Keratinocyte (primary cell): Measurements from ENCODE around the gene ARMC9. TPM values are rescaled to one million over a fixed set of nuclear protein-coding genes. Genes with fewer than 3 reads are reported as not detected.

Source experiments
- DNase-seq: peaks from one replicate; pipeline ENCODE4 v3.0.0-alpha.2; 2011; ENCODE audit warnings: low read depth, missing footprints, low spot score
- FAIRE-seq: peaks from 2 replicates; lab custom pipeline; 2011; peaks lifted over from hg19 to GRCh38; lab: Jason Lieb, UNC
- H2AFZ ChIP-seq: 2 replicates; pipeline ENCODE4 v1.6.0; 2012; ENCODE audit warnings: low read length, control low read depth, inconsistent platforms; ENCODE audit not compliant: control insufficient read depth
- H3K27ac ChIP-seq: 2 replicates; pipeline ENCODE4 v1.5.1; 2011; ENCODE audit warnings: low read length; ENCODE audit not compliant: control insufficient read depth, insufficient read depth
- H3K27me3 ChIP-seq: 3 replicates; pipeline ENCODE4 v1.6.0; 2011; ENCODE audit warnings: low read length; ENCODE audit not compliant: control insufficient read depth, insufficient read depth; ENCODE audit errors: extremely low read depth
- H3K36me3 ChIP-seq, 2 experiments: 2 replicates in 1 of 2; 3 replicates in 1 of 2; pipeline ENCODE4 v1.5.1; 2011; ENCODE audit warnings: low read length in 2 of 2, mild to moderate bottlenecking in 1 of 2; ENCODE audit not compliant: control insufficient read depth in 2 of 2, insufficient read depth in 2 of 2; ENCODE audit errors: extremely low read depth in 1 of 2
- H3K4me1 ChIP-seq: 3 replicates; pipeline ENCODE4 v1.5.1; 2011; ENCODE audit warnings: low read length; ENCODE audit not compliant: control insufficient read depth, insufficient read depth; ENCODE audit errors: extremely low read depth
- H3K4me2 ChIP-seq: 3 replicates; pipeline ENCODE4 v1.6.0; 2011; ENCODE audit warnings: low read depth, low read length; ENCODE audit not compliant: control insufficient read depth, insufficient read depth; ENCODE audit errors: extremely low read depth
- H3K4me3 ChIP-seq, 3 experiments: fragments of 200-600 bp in 1 of 3; sonication (generic) in 1 of 3; 2 replicates in 2 of 3; 3 replicates in 1 of 3; pipeline ENCODE4 v1.5.1; 2011 to 2016; ENCODE audit warnings: low read length in 3 of 3, mild to moderate bottlenecking in 3 of 3, control low read depth in 2 of 3, inconsistent platforms in 1 of 3, low read depth in 1 of 3, mixed read lengths in 1 of 3, mixed run types in 1 of 3, moderate library complexity in 1 of 3; ENCODE audit not compliant: control insufficient read depth in 2 of 3, insufficient read depth in 2 of 3; ENCODE audit errors: extremely low read depth in 1 of 3
- H3K79me2 ChIP-seq: 2 replicates; pipeline ENCODE4 v1.6.0; 2012; ENCODE audit warnings: low read length; ENCODE audit not compliant: control insufficient read depth, insufficient read depth
- H3K9ac ChIP-seq: 3 replicates; pipeline ENCODE4 v1.6.0; 2011; ENCODE audit warnings: low read length; ENCODE audit not compliant: control insufficient read depth, insufficient read depth; ENCODE audit errors: extremely low read depth
- H3K9me1 ChIP-seq: 3 replicates; pipeline ENCODE4 v1.6.0; 2011; ENCODE audit warnings: low read length; ENCODE audit not compliant: control insufficient read depth, insufficient read depth; ENCODE audit errors: extremely low read depth
- H3K9me3 ChIP-seq: 2 replicates; pipeline ENCODE4 v1.5.1; 2012; ENCODE audit warnings: low read depth, low read length; ENCODE audit not compliant: control insufficient read depth
- H4K20me1 ChIP-seq: 3 replicates; pipeline ENCODE4 v1.6.0; 2011; ENCODE audit warnings: low read length; ENCODE audit not compliant: control insufficient read depth, insufficient read depth; ENCODE audit errors: extremely low read depth
- CTCF ChIP-seq, 3 experiments: IDR thresholded peaks in 1 of 3; conservative IDR thresholded peaks in 1 of 3; optimal IDR thresholded peaks in 1 of 3; 2 replicates in 2 of 3; 3 replicates in 1 of 3; pipeline versions ENCODE3 to v1.5.1; 2011; ENCODE audit warnings: low read length in 3 of 3, mild to moderate bottlenecking in 3 of 3, moderate library complexity in 2 of 3, control low read depth in 1 of 3, inconsistent platforms in 1 of 3; ENCODE audit not compliant: insufficient read depth in 2 of 3; ENCODE audit errors: extremely low read depth in 1 of 3
- EZH2 ChIP-seq: IDR thresholded peaks from one replicate; pipeline ENCODE4 v1.6.1; 2012; ENCODE audit warnings: inconsistent platforms, mild to moderate bottlenecking, low read length, moderate library complexity
- dilution Hi-C: fragments of 300-500 bp; cut with MboI; formaldehyde crosslinking; loops from one replicate; pipeline ENCODE4 v1.7.0; 2020; ENCODE audit warnings: low sequenced_read_pairs; ENCODE audit not compliant: extremely low pct_ligation_motif_present
- polyA plus RNA-seq, 5 experiments: library from polyadenylated mRNA; depleted of rRNA in 3 of 5; stranded (reverse) in 3 of 5; stranded (forward) in 1 of 5; unstranded in 1 of 5; fragments of >200 nt; gene quantifications; 1 replicate in 1 of 5; 2 replicates in 3 of 5; 3 replicates in 1 of 5; pipeline versions ENCODE4 v1.2.1 to v1.2.3, GENCODE V29; 2011 to 2012; ENCODE audit warnings: missing spikeins in 2 of 5, low read depth in 1 of 5, low replicate concordance in 1 of 5

The ARMC9 gene
- polyA plus RNA-seq, 1 donor (not counting 4 experiments of a cell fraction or from before 2014, with no cell fraction given) = 16.2 TPM

- peaks cover 30% of the 10 kb centered on the region for H3K27me3 ChIP-seq
- H3K9ac ChIP-seq = no peak overlapping the region
- H3K79me2 ChIP-seq = no peaks in the 10 kb centered on the region
- H3K4me2 ChIP-seq = no peak overlapping the region
- no peak overlapping the region for H2AFZ ChIP-seq
- H3K27ac ChIP-seq = no peak overlapping the region
- DNase-seq = no peak
- no peaks in the 10 kb centered on the region for H3K9me1 ChIP-seq
- no peaks in the 10 kb centered on the region for H4K20me1 ChIP-seq
- H3K4me1 ChIP-seq = no peaks in the 10 kb centered on the region
- dilution Hi-C loops = no loop called here
- no peaks in the 10 kb centered on the region for H3K9me3 ChIP-seq
- no peak for TF ChIP-seq EZH2
- TF ChIP-seq CTCF (optimal IDR thresholded peaks at IDR 0.05 in 1 of 3, IDR thresholded peaks at IDR 0.05 in 1 of 3, conservative IDR thresholded peaks at IDR 0.05 in 1 of 3; ENCODE audit: extremely low read depth in 1 of 3, insufficient read depth in 2 of 3, low read length in 3 of 3) = no peak
- FAIRE-seq = no peak
- H3K36me3 ChIP-seq = no peaks in the 10 kb centered on the region
- no peak overlapping the region for H3K4me3 ChIP-seq
Observed at GRCh38 chr2:231398585-231398984, 200.2 kb downstream of the ARMC9 start.

GRCh38 chr2:231399046-231399852, 200.8 kb downstream of the ARMC9 start:
- H3K9ac ChIP-seq = no peak overlapping the region
- no peaks in the 10 kb centered on the region for H3K79me2 ChIP-seq
- dilution Hi-C loops = no loop called here
- H3K9me3 ChIP-seq = no peaks in the 10 kb centered on the region
- peaks cover 28% of the 10 kb centered on the region for H3K27me3 ChIP-seq
- no peak overlapping the region for H3K4me2 ChIP-seq
- no peak overlapping the region for H2AFZ ChIP-seq
- no peak overlapping the region for H3K4me3 ChIP-seq
- no peak for DNase-seq
- H3K9me1 ChIP-seq = no peaks in the 10 kb centered on the region
- no peaks in the 10 kb centered on the region for H3K36me3 ChIP-seq
- FAIRE-seq = no peak
- H3K4me1 ChIP-seq = no peaks in the 10 kb centered on the region
- H4K20me1 ChIP-seq = no peaks in the 10 kb centered on the region
- no peak overlapping the region for H3K27ac ChIP-seq
- TF ChIP-seq CTCF (optimal IDR thresholded peaks at IDR 0.05 in 1 of 3, IDR thresholded peaks at IDR 0.05 in 1 of 3, conservative IDR thresholded peaks at IDR 0.05 in 1 of 3; ENCODE audit: extremely low read depth in 1 of 3, insufficient read depth in 2 of 3, low read length in 3 of 3) = no peak
- TF ChIP-seq EZH2 = no peak
